ENCODE measurements around the gene POPDC2.

The POPDC2 gene

DNA sequence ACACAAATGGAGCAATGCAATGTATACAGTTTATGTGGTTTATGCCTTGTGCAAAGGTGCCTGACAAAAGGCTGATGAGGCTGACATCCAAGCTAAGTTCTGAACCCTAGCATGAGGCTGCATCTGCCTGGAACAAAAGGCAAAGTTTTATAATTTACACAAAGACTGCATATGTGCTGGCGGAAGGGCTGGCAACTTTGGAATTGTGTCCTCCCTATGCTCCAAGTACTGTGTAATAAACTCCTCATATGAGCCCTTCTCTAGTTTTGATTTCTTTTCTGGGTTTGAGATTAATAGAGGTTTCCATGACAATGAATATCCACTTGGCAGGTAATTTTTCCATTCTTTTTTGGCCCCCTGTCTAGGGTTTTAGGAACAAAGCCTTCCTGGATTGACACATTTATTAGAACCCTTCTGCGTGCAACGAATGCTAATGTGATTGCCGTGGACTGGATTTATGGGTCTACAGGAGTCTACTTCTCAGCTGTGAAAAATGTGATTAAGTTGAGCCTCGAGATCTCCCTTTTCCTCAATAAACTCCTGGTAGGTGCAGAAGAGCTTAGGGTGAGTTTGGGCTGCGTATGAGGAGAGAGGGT, 51.9 kb downstream of the POPDC2 start:
- Histone ChIP-seq H3K4me3 (ENCODE audit: low read depth, low read length) (no peak overlapping the region), H3K4me1 (no peaks in the 10 kb centered on the region), H3K9me3 (no peaks in the 10 kb centered on the region), H3K36me3 (no peaks in the 10 kb centered on the region), H3K27me3 (no peaks in the 10 kb centered on the region)
- no peak for DNase-seq
- TF ChIP-seq, protein P1, sequence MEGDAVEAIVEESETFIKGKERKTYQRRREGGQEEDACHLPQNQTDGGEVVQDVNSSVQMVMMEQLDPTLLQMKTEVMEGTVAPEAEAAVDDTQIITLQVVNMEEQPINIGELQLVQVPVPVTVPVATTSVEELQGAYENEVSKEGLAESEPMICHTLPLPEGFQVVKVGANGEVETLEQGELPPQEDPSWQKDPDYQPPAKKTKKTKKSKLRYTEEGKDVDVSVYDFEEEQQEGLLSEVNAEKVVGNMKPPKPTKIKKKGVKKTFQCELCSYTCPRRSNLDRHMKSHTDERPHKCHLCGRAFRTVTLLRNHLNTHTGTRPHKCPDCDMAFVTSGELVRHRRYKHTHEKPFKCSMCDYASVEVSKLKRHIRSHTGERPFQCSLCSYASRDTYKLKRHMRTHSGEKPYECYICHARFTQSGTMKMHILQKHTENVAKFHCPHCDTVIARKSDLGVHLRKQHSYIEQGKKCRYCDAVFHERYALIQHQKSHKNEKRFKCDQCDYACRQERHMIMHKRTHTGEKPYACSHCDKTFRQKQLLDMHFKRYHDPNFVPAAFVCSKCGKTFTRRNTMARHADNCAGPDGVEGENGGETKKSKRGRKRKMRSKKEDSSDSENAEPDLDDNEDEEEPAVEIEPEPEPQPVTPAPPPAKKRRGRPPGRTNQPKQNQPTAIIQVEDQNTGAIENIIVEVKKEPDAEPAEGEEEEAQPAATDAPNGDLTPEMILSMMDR (IDR thresholded peaks at IDR 0.05; ENCODE audit: low read depth, low read length), result no peak

DNA sequence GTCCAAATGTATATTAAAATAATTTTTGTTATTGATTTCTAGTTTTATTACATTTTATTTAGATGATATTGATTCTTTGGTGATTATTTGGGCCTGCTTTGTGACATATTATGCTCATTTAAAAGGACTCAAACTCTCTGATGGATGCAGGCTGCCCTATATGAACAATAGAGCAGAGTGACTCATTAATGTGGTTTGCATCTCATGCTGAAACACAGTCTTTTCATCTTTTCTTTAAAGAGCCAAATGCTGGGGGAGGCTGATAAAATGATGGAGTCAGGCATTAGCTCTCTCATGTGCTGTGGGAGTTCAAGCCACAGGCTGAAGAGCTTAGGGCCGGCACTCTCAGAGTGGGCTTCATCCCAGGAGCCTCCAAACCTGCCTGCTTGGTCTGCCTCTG, 55.5 kb downstream of the POPDC2 start:
- DNase-seq, result no peak
- Histone ChIP-seq H3K27me3 (no peaks in the 10 kb centered on the region), H3K4me1 (peaks cover 4% of the 10 kb centered on the region; the same call in 1 of the 2 replicates), H3K36me3 (no peaks in the 10 kb centered on the region), H3K9me3 (no peaks in the 10 kb centered on the region), H3K4me3 (ENCODE audit: low read depth, low read length) (no peak overlapping the region)
- TF ChIP-seq, protein P1 (IDR thresholded peaks at IDR 0.05; ENCODE audit: low read depth, low read length), result no peak

DNA sequence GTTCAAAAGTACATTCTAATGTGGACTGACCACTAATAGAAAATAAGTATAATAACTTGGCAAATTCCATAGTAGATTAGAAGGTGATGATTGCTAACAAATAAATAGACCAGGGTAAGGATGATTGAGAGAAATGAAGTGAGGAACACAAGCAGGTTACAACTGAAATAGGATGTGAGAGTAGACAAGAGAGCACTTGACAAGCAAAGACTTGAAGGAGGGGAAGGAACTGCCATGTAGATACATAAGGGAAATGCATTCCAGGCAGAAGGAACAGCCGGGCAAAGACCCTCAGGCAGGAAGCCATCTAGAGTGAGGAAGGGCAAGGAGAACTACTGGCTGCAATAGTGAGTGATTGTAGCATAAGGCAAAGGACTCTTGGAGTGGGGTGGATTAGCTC, 57.7 kb downstream of the POPDC2 start:
- peaks cover 4% of the 10 kb centered on the region; the same call in 1 of the 2 replicates for H3K4me1 ChIP-seq
- DNase-seq, result no peak
- no peaks in the 10 kb centered on the region for H3K36me3 ChIP-seq
- no peaks in the 10 kb centered on the region for H3K9me3 ChIP-seq
- no peaks in the 10 kb centered on the region for H3K27me3 ChIP-seq
- no peak overlapping the region for H3K4me3 ChIP-seq (ENCODE audit: low read depth, low read length)
- TF ChIP-seq, protein P1 (IDR thresholded peaks at IDR 0.05; ENCODE audit: low read depth, low read length), result no peak

DNA sequence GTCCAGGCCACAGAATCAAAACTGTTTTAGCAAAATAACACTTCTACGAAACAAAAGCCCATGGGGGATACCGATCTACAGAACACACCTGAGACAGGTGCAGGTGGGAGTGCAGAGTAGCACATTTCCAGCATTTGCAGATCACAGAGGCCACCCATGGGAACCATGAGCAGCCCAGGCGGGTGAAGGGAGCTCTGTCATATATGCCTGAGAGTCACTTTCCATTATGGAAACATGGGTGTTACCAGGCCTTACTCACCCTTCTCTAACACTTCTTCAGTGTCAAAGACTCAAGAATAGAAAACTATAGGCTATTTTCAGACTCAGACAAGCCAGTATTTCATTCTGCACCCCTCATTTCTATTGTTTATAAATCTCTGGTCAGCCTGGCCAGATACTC, 59.2 kb downstream of the POPDC2 start:
- TF ChIP-seq, protein P1 (IDR thresholded peaks at IDR 0.05; ENCODE audit: low read depth, low read length), result no peak
- no peak for DNase-seq
- Histone ChIP-seq H3K9me3 (no peaks in the 10 kb centered on the region), H3K27me3 (no peaks in the 10 kb centered on the region), H3K4me1 (peaks cover 4% of the 10 kb centered on the region; the same call in 1 of the 2 replicates), H3K4me3 (ENCODE audit: low read depth, low read length) (no peak overlapping the region), H3K36me3 (no peaks in the 10 kb centered on the region)

DNA sequence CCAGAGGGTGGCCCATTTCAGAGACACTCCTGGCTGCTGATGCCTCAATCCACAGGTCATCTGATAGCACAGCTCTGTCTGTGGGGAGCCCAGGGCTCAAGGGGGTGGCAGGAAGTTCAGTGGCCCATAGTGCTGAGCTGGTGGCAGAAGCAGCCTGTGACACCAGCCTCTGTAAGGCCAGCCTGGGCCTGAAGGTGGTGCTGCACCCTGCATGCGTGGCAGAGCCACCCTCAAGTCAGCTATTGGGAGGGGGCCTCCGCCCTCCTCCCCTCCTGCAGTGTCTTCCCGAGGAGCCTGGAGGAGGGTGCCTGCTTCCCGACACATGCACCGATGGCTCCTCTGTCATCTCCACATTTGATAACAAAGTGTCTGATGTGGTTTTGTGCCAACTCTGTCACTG, 59.7 kb downstream of the POPDC2 start:
- Histone ChIP-seq H3K4me3 (ENCODE audit: low read depth, low read length) (no peak overlapping the region), H3K9me3 (no peaks in the 10 kb centered on the region), H3K27me3 (no peaks in the 10 kb centered on the region), H3K4me1 (peaks cover 5% of the 10 kb centered on the region; the same call in 1 of the 2 replicates), H3K36me3 (no peaks in the 10 kb centered on the region)
- TF ChIP-seq, protein P1 (IDR thresholded peaks at IDR 0.05; ENCODE audit: low read depth, low read length), result peak; percentile 80
- peak; percentile 69 for DNase-seq

DNA sequence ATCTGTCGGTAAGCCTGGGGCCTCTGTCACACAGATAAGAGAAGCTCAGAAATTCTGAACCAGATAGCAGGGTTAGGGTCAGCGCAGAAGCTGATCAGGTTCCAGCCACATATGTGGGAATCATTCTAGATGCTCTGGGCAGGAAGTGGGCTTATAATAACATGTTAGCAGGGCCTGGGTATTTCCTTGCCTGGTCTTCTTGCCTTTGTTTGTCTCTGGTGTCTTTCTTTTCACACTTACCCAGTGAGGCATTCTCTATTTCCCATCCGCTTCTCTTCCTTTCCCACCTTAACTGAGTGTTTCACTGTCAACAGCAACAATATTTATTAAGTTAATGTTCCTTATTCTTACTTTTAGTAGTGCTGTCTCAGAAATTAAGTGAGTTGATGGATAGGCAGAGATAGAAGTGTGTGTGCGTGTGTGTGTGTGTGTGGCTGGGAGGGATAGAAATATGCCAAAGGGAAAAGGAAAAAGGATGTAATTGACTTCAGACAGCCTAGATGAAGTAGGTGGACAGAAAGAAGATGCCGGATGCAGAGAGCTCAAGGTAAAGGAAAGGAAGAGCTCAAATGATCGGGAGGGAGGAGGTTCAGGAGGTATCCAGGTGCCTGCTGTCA, 60.7 kb downstream of the POPDC2 start:
- TF ChIP-seq, protein P1 (IDR thresholded peaks at IDR 0.05; ENCODE audit: low read depth, low read length), result no peak
- no peaks in the 10 kb centered on the region for H3K36me3 ChIP-seq
- no peaks in the 10 kb centered on the region for H3K9me3 ChIP-seq
- H3K4me1 ChIP-seq, result peaks cover 8% of the 10 kb centered on the region; the same call in 1 of the 2 replicates
- no peaks in the 10 kb centered on the region for H3K27me3 ChIP-seq
- DNase-seq, result no peak
- no peak overlapping the region for H3K4me3 ChIP-seq (ENCODE audit: low read depth, low read length)

All from BE2C (cell line).